ENCODE results near the gene RPS3. TPM values are rescaled to one million over a fixed set of nuclear protein-coding genes. Genes with fewer than 3 reads are reported as not detected.
A peak's percentile ranks its signal among the peaks of the same experiment; 100 is the strongest.

RPS3 gene
- total RNA-seq, 1 experiment from 2014 or later, result 3,765 TPM

GRCh38 chr11:75440960-75441803 is 41.9 kb downstream of the RPS3 start:
- H3K4ac ChIP-seq (ENCODE audit: low read depth, low read length), result no peak overlapping the region
- H4K20me1 ChIP-seq (ENCODE audit: control insufficient read depth, insufficient read depth, insufficient read length), result no peaks in the 10 kb centered on the region
- H3K79me2 ChIP-seq (ENCODE audit: insufficient read depth, low read length), result no peaks in the 10 kb centered on the region
- no peak overlapping the region for H2BK120ac ChIP-seq (ENCODE audit: low read depth, low read length, poor library complexity, severe bottlenecking)
- H3K4me1 ChIP-seq (ENCODE audit: insufficient read depth, low read length), result no peaks in the 10 kb centered on the region; the same call in 1 of the 2 replicates
- no peaks in the 10 kb centered on the region for H3K9me3 ChIP-seq (ENCODE audit: control insufficient read depth, low read depth, low read length)
- Mint-ChIP-seq H3K4me1 (peaks cover 8 to 21% of the 10 kb centered on the region in 2 experiments), H3K9me3 (no peaks in the 10 kb centered on the region), H3K27me3 (ENCODE audit: low read depth) (peaks cover 11% of the 10 kb centered on the region), H3K36me3 (ENCODE audit: insufficient read depth in 1 of 3, low read depth in 3 of 3) (no peaks in the 10 kb centered on the region), H3K4me3 (no peak overlapping the region; a peak in 1 of 5 replicates), H3K27ac (peak overlapping the region in 1 of 3 experiments; percentile 40; a peak in 1 of 7 replicates)
- H3K79me1 ChIP-seq (ENCODE audit: insufficient read depth, low read depth, low read length, poor library complexity, severe bottlenecking), result no peaks in the 10 kb centered on the region
- H3K14ac ChIP-seq (ENCODE audit: insufficient read depth, low read length), result no peak overlapping the region; the same call in 1 of the 2 replicates
- TF ChIP-seq CTCF (conservative IDR thresholded peaks at IDR 0.05), result no peak
- H4K91ac ChIP-seq (ENCODE audit: insufficient read length, low read depth, low read length), result no peak overlapping the region
- H4K8ac ChIP-seq (replicated peaks; ENCODE audit: insufficient read length, low read depth, low read length), result no peak overlapping the region
- H3K4me2 ChIP-seq (ENCODE audit: insufficient read depth, insufficient read length, low read length), result no peak overlapping the region
- no peak overlapping the region for H2BK15ac ChIP-seq (ENCODE audit: low read depth, low read length)
- H3K23ac ChIP-seq (ENCODE audit: insufficient read length, low read depth, low read length), result no peak overlapping the region
- no peaks in the 10 kb centered on the region for H3K27me3 ChIP-seq (ENCODE audit: insufficient read depth, low read length)
- H2AK5ac ChIP-seq (ENCODE audit: insufficient read length, low read length), result no peak overlapping the region
- no peak overlapping the region for H3K27ac ChIP-seq (ENCODE audit: insufficient read length, low read depth, low read length)
- H4K5ac ChIP-seq (ENCODE audit: insufficient read length, low read depth, low read length), result no peak overlapping the region
- no CpG with 5 or more reads among the region's 27 CpGs for WGBS (ENCODE audit: extremely low coverage, insufficient read length, low lambda C conversion rate)
- no peak overlapping the region for H3K56ac ChIP-seq (ENCODE audit: insufficient read length, low read depth, low read length)
- no peak for DNase-seq
- H2BK12ac ChIP-seq (ENCODE audit: insufficient read length, low read depth, low read length), result no peak overlapping the region
- H2BK5ac ChIP-seq (ENCODE audit: insufficient read length, low read length), result no peak overlapping the region
- no peak overlapping the region for H2AFZ ChIP-seq (ENCODE audit: low read length)
- no peaks in the 10 kb centered on the region for H3K23me2 ChIP-seq (ENCODE audit: insufficient read length, low read depth, low read length, poor library complexity, severe bottlenecking)
- H2BK20ac ChIP-seq (ENCODE audit: low read depth, low read length, poor library complexity, severe bottlenecking), result no peak overlapping the region
- no peak overlapping the region for H3K9ac ChIP-seq (ENCODE audit: extremely low read depth, insufficient read length, low read length)
- H3T11ph ChIP-seq (ENCODE audit: low read length), result no peak overlapping the region
- H3K18ac ChIP-seq (ENCODE audit: insufficient read length, low read depth, low read length), result no peak overlapping the region
